Bronchial epithelial cell (primary cell): ENCODE data around the gene CFHR1. TPM values are rescaled to one million over a fixed set of nuclear protein-coding genes. Genes with fewer than 3 reads are reported as not detected.
"Not testable (repeated sequence)": the region's sequence is repeated elsewhere in the genome, so short reads cannot be mapped to it uniquely, and the experiment has no call there.

Experiments
- DNase-seq: peaks from one replicate; pipeline ENCODE4 v3.0.0-alpha.2; 2010; ENCODE audit warnings: low read depth
- FAIRE-seq: peaks from 2 replicates; lab custom pipeline; 2011; peaks lifted over from hg19 to GRCh38; lab: Jason Lieb, UNC
- H3K27me3 ChIP-seq: 2 replicates; pipeline ENCODE4 v1.5.1; 2011; ENCODE audit warnings: low read length; ENCODE audit not compliant: control insufficient read depth, insufficient read depth
- H3K36me3 ChIP-seq: 2 replicates; pipeline ENCODE4 v1.5.1; 2011; ENCODE audit warnings: low read length; ENCODE audit not compliant: control insufficient read depth, insufficient read depth
- H3K4me3 ChIP-seq: 2 replicates; pipeline ENCODE4 v1.5.1; 2011; ENCODE audit warnings: mild to moderate bottlenecking, low read depth, low read length, control low read depth
- CTCF ChIP-seq: IDR thresholded peaks from 2 replicates; pipeline ENCODE4 v1.5.1; 2011; ENCODE audit warnings: mild to moderate bottlenecking, moderate library complexity, low read length, control low read depth, inconsistent platforms; ENCODE audit not compliant: insufficient read depth, severe bottlenecking
- total RNA-seq: library from RNA; depleted of rRNA; stranded (reverse); fragments of >200 nt; gene quantifications from 2 replicates; pipeline ENCODE4 v1.2.1, GENCODE V29; 2014

The CFHR1 gene
- total RNA-seq, 1 donor from 2014 or later = not detected

DNA sequence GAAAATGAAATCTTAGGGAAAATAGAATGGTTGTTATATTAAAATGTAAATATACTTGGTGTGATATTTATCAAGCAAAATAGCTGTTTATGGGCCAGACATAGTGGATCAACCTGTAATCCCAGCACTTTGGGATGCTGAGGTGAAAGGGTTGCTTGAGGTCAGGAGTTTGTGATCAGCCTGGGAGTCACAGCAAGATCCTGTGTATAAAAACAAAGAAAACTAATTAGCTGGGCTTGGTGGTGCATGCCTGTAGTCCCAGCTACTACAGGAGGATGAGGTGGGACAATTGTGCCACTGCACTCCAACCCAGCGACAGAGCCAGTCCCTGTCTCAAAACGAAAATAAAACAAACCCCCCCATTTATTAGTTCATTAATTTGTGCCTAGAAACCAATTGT is 21.6 kb upstream of the CFHR1 start:
- TF ChIP-seq CTCF = no peak
- Histone ChIP-seq H3K4me3 (no peak overlapping the region), H3K27me3 (no peaks in the 10 kb centered on the region), H3K36me3 (no peaks in the 10 kb centered on the region)
- no peak for DNase-seq
- no peak for FAIRE-seq

DNA sequence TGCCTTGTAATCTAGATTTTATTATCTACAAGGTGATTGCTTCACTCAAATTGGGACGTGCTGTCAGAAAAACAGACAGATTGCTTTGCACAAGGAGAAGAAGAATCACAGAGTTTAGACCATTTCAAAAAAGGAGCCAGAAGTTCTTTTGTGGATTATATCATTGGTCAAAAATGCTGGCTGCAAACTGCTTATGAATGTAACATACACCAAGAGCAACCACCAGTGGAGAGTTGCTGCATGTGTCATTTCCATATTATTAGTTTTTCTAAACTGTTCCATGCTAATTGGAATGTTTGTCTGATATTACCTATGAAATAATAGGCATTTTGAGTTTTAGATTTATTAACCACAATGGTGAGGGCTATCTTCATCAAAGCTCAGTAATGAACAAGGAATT is 17.6 kb upstream of the CFHR1 start:
- not testable (repeated sequence) for FAIRE-seq, DNase-seq

DNA sequence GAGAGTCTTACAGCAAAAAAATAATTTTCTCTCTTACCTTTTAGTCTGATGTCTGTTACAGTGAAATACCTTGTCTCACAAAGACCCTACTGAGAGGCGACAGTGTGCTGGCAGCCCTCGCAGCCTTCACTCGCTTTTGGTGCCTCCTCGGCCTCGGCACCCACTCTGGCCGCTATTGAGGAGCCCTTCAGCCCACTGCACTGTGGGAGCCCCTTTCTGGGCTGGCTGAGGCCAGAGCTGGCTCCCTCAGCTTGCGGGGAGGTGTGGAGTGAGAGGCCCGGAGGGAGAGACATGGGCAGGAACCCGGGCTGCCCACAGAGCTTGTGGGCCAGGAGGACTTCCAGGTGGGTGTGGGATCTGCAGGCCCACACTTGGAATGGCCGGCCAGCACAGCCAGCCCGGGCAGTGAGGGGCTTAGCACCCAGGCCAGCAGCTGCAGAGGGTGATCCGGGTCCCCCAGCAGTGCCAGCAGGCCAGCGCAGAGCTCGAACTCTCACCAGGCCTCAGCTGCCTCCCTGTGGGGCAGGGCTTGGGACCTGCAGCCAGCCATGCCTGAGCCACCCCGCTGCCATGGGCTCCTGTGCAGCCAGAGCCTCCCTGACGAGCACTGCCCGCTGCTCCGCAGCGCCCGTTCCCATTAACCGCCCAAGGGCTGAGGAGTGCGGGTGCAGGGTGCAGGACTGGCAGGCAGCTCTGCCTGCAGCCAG is 10.8 kb upstream of the CFHR1 start:
- no peak for FAIRE-seq
- no peak for DNase-seq
- TF ChIP-seq CTCF = no peak
- no peaks in the 10 kb centered on the region for H3K36me3 ChIP-seq
- no peaks in the 10 kb centered on the region for H3K27me3 ChIP-seq
- no peak overlapping the region for H3K4me3 ChIP-seq

More for the DNA sequence above, 17.6 kb upstream of the CFHR1 start:
- H3K27me3 ChIP-seq, H3K4me3 ChIP-seq, H3K36me3 ChIP-seq: not testable (repeated sequence)

- FAIRE-seq, DNase-seq, H3K36me3 ChIP-seq, H3K27me3 ChIP-seq, H3K4me3 ChIP-seq: not testable (repeated sequence)
These were observed 2.1 kb upstream of the CFHR1 start for GRCh38 chr1:196817442-196817841.

DNA sequence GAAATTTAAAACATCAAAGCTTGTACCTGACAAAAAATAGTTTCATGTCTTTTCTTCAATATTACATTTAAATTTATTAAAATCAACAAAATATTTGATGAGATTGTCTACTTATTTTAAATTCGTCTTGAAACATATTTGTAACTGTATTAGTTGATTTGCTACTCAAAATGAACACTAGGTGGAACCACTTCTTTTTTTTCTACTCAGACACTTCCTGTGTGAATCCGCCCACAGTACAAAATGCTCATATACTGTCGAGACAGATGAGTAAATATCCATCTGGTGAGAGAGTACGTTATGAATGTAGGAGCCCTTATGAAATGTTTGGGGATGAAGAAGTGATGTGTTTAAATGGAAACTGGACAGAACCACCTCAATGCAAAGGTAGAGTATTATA is 8.3 kb downstream of the CFHR1 start:
- peak; percentile 24 for TF ChIP-seq CTCF
- not testable (repeated sequence) for H3K27me3 ChIP-seq
- peak; percentile 78 for DNase-seq

GRCh38 chr1:196849613-196850492 is 30.3 kb downstream of the CFHR1 start:
- not testable (repeated sequence) for H3K4me3 ChIP-seq, H3K27me3 ChIP-seq, DNase-seq, FAIRE-seq, H3K36me3 ChIP-seq

More for the DNA sequence above, 8.3 kb downstream of the CFHR1 start:
- H3K4me3 ChIP-seq, FAIRE-seq, H3K36me3 ChIP-seq: not testable (repeated sequence)

- Histone ChIP-seq H3K36me3 (no peaks in the 10 kb centered on the region), H3K4me3 (no peak overlapping the region), H3K27me3 (no peaks in the 10 kb centered on the region)
- no peak for TF ChIP-seq CTCF
- DNase-seq (no peak), FAIRE-seq (no peak)
These were observed 36.5 kb downstream of the CFHR1 start for GRCh38 chr1:196856053-196856452.
